HT-29 (cell line): Measurements from ENCODE around the gene OSBPL5. TPM values are rescaled to one million over a fixed set of nuclear protein-coding genes. Genes with fewer than 3 reads are reported as not detected.

Experiments used
- DNase-seq: peaks from one replicate; pipeline ENCODE4 v3.0.0-alpha.2; 2015; ENCODE audit warnings: low spot score
- total RNA-seq: library from RNA; depleted of rRNA; stranded (reverse); fragments of >200 nt; shearing (Covaris generic); gene quantifications from 2 replicates; pipeline ENCODE4 v1.2.3, GENCODE V29; 2014; rRNA removed

Gene OSBPL5
- 93.1 and 106 TPM in 2 replicates for total RNA-seq

DNA sequence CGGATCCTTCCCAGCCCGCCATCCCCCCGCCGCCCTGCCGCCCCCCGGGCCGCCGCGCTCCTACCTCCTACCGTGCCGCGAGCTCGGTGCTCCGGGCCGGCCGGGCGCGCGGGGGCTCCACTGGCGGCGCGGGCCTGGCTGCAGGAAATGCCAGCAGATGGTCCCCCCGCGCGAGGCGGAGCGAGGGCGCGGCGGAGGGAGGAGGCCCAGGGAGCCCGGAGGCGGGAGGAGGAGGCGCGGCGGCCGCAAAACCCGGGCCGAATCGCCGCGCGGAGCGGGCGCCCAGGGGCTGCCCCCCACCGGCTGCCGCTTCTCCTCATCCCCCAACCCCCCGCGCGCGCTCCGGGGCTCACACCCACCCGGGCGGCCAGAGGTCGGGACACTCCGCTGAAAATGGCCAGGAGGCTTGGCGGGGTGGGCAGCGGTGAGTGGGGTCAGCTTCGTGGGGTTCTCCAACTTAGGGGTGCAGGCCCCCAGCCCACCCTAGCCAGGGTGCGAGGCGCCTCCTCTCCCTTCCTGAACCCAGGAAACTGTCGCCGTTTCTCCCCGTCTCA, at the start of gene OSBPL5:
Gene OSBPL5, minus strand, starts transcription at position 159 of the 554 bp plus-strand sequence. CDS start 36,162 bp downstream, outside the sequence.
- DNase-seq = peak; percentile 24

DNA sequence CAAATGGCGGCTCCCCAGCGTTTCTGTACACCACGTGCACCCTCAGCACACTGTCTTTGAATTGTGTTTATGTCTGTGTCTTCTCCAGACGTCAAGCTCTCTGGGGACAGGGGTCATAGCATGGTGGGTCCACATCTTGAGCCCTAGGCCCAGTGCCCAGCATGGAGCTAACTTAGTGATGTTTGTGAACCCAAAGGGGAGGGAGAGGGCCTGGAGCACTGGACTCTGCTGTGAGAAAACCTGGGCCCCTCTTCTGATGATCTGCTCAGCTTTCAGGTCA, 49.2 kb upstream of the OSBPL5 start:
- no peak for DNase-seq

- DNase-seq = no peak
Observed at GRCh38 chr11:3213659-3214419, 48.7 kb upstream of the OSBPL5 start.

GRCh38 chr11:3208272-3208671, 43.2 kb upstream of the OSBPL5 start:
- DNase-seq = no peak

DNA sequence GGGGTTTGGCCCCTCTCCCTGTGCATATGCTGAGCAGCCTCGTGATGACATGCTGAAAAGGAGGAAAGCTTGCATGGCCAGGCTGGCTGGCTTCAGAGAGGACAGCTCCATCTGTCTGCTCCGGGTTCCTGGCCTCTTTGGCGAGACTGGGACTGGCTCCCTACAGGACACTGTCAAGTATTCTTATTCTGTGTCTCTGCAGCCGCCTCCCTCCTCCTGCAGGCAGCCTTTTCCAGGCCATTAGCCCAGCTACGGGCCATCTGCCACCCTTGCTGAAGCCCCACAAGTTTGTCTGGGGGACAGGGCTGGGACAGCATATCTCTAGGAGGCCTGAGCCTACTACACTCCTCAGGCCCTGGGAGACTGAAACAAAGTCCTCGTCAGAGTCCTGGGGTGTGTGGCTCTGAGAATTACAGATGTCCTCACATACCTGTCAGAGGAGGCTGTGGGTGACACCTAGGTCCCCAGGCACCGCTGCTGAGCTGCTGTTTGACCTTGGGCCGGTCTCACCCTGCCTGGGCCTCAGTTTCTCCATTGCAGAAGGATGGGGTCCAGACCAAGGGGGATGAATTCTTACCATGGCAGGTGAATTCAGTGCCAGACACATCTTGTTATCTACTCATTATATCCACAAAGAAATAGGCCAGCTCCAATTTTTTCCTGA, 42.5 kb upstream of the OSBPL5 start:
- no peak for DNase-seq

DNA sequence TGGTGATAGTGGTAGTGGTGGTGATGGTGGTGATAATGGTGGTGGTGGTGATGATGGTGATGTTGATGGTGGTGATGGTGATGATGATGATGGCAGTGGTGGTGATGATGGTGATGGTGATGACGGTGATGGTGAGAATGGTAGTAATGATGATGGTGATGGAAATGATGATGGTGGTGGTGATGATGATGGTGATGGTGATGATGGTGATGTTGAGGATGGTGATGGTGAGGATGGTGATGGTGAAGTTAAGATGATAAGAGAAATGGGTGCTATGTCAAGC, 41.8 kb upstream of the OSBPL5 start:
- no peak for DNase-seq

- no peak for DNase-seq
Observed at GRCh38 chr11:3206156-3206921, 41.2 kb upstream of the OSBPL5 start.

GRCh38 chr11:3205261-3206155, 40.4 kb upstream of the OSBPL5 start:
- no peak for DNase-seq

DNA sequence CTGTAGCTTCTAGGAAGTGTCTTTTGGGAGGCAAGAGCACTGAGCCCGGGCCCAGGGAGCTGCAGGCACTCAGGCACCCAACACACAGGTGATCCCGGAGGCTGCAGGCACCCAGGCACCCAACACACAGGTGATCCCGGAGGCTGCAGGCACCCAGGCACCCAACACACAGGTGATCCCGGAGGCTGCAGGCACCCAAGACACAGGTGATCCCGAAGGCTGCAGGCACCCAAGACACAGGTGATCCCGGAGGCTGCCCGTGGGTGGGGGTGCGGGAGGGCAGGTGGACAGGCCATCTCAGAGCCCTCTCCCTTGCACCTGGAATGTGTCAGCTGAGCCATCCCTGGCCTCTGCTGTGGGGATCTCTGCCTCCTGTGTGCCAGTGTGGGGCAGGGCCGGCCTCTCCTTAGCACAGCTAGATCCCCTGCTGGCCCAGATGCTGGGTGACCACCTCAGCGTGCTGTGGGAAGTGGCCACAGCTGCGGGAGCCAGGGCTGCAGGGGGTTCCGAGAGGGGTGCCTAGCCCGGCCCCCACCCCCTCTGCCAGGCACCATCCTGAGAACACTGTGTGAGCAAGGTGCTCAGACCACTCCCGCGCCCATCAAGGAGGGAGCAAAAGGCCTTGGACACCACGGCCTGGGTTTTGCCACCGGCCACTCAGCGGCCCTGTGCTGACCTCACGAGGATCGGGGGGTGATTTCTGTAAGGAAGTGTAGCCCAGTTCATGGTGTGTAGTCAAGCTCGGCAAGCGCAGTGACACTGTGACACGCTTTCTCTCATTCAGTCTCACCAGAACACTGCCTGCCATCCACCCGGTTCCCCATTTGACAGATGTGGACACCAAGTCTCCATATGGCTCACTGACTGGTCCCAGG, 39.3 kb upstream of the OSBPL5 start:
- no peak for DNase-seq

- DNase-seq = no peak
Observed at GRCh38 chr11:3203221-3204043, 38.3 kb upstream of the OSBPL5 start.

GRCh38 chr11:3202759-3203158, 37.6 kb upstream of the OSBPL5 start:
- DNase-seq = no peak

DNA sequence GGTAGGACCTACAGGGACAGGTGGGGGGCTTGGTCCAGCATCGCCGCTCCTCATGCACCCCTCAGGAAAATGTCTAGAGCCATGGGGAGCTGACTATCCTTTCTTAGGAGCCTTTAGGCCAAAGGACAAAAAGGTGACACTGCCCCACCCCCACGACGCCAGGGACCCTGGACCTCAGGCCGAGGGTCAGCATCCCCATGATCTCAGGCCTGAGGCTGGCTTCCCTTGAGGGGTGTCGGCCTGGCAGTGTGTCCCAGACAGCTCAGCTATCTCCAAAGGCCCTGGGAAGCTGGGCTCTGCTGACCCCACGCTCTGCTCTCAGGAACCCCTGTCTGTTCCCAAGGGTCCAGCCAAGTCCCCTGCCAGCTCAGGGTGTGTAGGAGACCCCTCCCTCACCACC, 37.2 kb upstream of the OSBPL5 start:
- no peak for DNase-seq

- no peak for DNase-seq
Observed at GRCh38 chr11:3201677-3202181, 36.6 kb upstream of the OSBPL5 start.

- DNase-seq = no peak
Observed at GRCh38 chr11:3201112-3201581, 36.0 kb upstream of the OSBPL5 start.

DNA sequence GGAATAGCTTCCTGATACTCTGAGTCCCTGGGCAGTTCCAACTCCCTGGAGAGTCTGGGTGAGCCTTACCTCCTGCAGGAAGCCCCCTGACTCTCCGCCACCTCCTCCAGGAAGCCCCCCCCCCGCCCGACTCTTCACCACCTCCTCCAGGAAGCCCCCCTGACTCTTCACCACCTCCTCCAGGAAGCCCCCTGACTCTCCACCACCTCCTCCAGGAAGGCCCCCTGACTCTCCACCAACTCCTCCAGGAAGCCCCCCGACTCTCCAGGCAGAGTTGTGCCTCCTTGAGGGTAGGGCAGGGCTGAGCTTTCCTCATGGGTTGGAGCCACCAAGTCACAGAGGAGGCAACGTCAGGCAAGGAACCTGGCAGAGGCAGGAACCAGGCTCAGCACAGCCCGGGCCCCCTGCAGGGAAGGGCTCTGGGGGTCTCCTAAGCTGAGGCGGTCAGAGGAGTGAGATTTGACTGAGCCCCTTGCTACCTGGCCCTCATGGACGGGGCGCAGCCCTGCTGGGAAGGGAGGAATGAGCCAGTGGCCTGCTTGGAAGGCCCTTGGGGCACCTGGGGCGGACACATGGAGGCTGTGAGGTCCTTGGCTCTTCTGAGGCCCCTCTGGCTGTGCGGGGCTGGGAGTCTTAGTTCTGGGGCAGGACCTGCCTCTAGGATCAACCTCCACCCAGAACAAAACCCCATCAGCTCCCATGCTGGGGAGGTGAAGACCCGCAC, 35.4 kb upstream of the OSBPL5 start:
- no peak for DNase-seq

DNA sequence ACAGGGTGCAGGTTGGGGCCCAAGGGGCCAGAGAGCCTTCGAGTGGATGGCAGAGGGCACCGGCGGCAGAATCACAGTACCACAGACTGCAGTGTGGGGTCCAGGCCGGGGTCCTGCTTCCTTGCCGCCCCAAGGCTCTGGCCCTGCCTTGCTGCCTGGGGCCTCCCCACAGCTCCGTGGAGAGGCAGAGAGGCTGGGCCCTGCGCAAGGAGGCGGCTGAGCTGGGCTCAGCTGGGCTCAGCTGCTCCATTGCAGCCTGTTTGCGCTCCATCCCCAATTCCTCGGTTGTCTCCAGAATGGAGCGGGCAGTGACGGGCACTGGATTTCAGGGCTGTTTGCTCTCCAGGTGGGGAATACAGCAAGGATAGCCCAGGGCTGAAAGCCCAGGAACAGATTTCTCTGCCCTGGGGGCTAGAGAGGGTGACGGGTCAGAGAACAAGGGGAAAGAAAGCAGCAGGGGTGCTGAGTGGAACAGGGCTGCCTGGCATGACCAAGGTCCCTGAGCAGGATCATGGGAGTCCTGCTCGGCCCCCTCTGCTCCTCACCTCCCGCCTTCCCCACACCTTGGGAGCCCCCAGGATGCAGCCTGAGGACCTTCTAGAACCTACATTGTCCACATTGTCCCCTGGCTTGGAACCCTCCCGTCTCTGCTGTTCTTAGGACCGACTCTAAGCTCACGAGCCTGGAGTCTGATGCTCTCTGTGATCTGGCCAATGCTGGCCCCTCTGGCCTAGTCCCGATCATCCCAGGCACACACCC, 34.6 kb upstream of the OSBPL5 start:
- DNase-seq = no peak

DNA sequence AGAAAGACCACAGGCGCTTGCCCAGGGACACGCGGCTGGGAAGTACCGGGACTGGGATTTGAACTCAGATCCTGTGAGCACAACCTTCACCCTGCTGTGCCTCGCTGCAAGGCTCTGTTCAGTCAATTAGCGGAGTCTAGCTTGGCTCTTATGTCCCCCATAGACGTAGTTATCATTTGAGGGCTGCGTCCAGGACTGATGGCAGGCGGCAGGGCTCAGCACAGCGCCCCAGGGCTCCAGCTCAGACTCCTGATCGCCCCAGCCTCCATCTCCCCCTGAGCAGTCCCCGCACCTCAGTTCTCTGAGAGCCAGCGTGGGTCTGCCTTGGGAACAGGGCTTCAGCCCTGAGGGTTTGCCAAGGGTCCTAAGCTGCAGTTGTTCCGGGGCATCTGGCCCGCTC, 33.7 kb upstream of the OSBPL5 start:
- DNase-seq = no peak
